Non-pigmented ciliary epithelial cell (primary cell): ENCODE measurements around the gene PLD6.

Source experiments
- DNase-seq: peaks from one replicate; pipeline ENCODE4 v3.0.0-alpha.2; 2010; ENCODE audit warnings: low read depth

Gene PLD6

GRCh38 chr17:17154981-17155380 is 51.2 kb downstream of the PLD6 start:
- no peak for DNase-seq

- DNase-seq, result no peak
Observed at GRCh38 chr17:17154556-17154955, 51.6 kb downstream of the PLD6 start.

GRCh38 chr17:17153709-17154108 is 52.4 kb downstream of the PLD6 start:
- no peak for DNase-seq

GRCh38 chr17:17153071-17153470 is 53.1 kb downstream of the PLD6 start:
- DNase-seq, result no peak

GRCh38 chr17:17152385-17152784 is 53.7 kb downstream of the PLD6 start:
- DNase-seq, result no peak

GRCh38 chr17:17151962-17152361 is 54.2 kb downstream of the PLD6 start:
- DNase-seq, result peak; percentile 70

- no peak for DNase-seq
Observed at GRCh38 chr17:17151541-17151940, 54.6 kb downstream of the PLD6 start.

- peak; percentile 68 for DNase-seq
Observed at GRCh38 chr17:17151055-17151454, 55.1 kb downstream of the PLD6 start.
